ENCODE data around the gene AP2B1. TPM values are rescaled to one million over a fixed set of nuclear protein-coding genes. Genes with fewer than 3 reads are reported as not detected.

Gene AP2B1
- total RNA-seq, 1 experiment from 2014 or later: 217 TPM

GRCh38 chr17:35725058-35725457 is 137.9 kb downstream of the AP2B1 start:
- no peaks in the 10 kb centered on the region for H3K23me2 ChIP-seq (ENCODE audit: insufficient read length, low read depth, low read length, poor library complexity, severe bottlenecking)
- WGBS (ENCODE audit: extremely low coverage, insufficient read length, low lambda C conversion rate): no CpG with 5 or more reads among the region's 4 CpGs
- no peak overlapping the region for H3T11ph ChIP-seq (ENCODE audit: low read length)
- H4K91ac ChIP-seq (ENCODE audit: insufficient read length, low read depth, low read length): no peak overlapping the region
- no peak overlapping the region for H3K14ac ChIP-seq (ENCODE audit: insufficient read depth, low read length)
- no peak overlapping the region for H2BK120ac ChIP-seq (ENCODE audit: low read depth, low read length, poor library complexity, severe bottlenecking)
- no peak overlapping the region for H3K9ac ChIP-seq (ENCODE audit: extremely low read depth, insufficient read length, low read length)
- no peak for DNase-seq
- no peak overlapping the region for H4K8ac ChIP-seq (replicated peaks; ENCODE audit: insufficient read length, low read depth, low read length)
- H2BK5ac ChIP-seq (ENCODE audit: insufficient read length, low read length): no peak overlapping the region
- no peak for TF ChIP-seq CTCF (conservative IDR thresholded peaks at IDR 0.05)
- H3K36me3 Mint-ChIP-seq (ENCODE audit: insufficient read depth in 1 of 3, low read depth in 3 of 3): peaks cover 7 to 32% (median 30%) of the 10 kb centered on the region in 3 experiments; a peak in 6 of 7 replicates
- no peak overlapping the region for H4K5ac ChIP-seq (ENCODE audit: insufficient read length, low read depth, low read length)
- no peaks in the 10 kb centered on the region for H3K9me3 Mint-ChIP-seq
- H2BK12ac ChIP-seq (ENCODE audit: insufficient read length, low read depth, low read length): no peak overlapping the region
- no peak overlapping the region for H3K18ac ChIP-seq (ENCODE audit: insufficient read length, low read depth, low read length)
- H2BK20ac ChIP-seq (ENCODE audit: low read depth, low read length, poor library complexity, severe bottlenecking): no peak overlapping the region
- no peak overlapping the region for H3K4me3 Mint-ChIP-seq
- H3K27me3 ChIP-seq (ENCODE audit: insufficient read depth, low read length): no peaks in the 10 kb centered on the region
- H3K4ac ChIP-seq (ENCODE audit: low read depth, low read length): no peak overlapping the region
- no peaks in the 10 kb centered on the region for H3K9me3 ChIP-seq (ENCODE audit: control insufficient read depth, low read depth, low read length)
- H3K27ac Mint-ChIP-seq: no peak overlapping the region
- H3K4me2 ChIP-seq (ENCODE audit: insufficient read depth, insufficient read length, low read length): no peak overlapping the region
- no peak overlapping the region for H3K56ac ChIP-seq (ENCODE audit: insufficient read length, low read depth, low read length)
- H3K27ac ChIP-seq (ENCODE audit: insufficient read length, low read depth, low read length): no peak overlapping the region
- H3K27me3 Mint-ChIP-seq (ENCODE audit: low read depth): peaks cover 4% of the 10 kb centered on the region
- H3K23ac ChIP-seq (ENCODE audit: insufficient read length, low read depth, low read length): no peak overlapping the region
- no peaks in the 10 kb centered on the region for H3K79me2 ChIP-seq (ENCODE audit: insufficient read depth, low read length)
- no peaks in the 10 kb centered on the region for H4K20me1 ChIP-seq (ENCODE audit: control insufficient read depth, insufficient read depth, insufficient read length)
- H2AFZ ChIP-seq (ENCODE audit: low read length): no peak overlapping the region
- H3K4me1 Mint-ChIP-seq: peaks cover 22 to 32% of the 10 kb centered on the region in 2 experiments
- no peak overlapping the region for H2BK15ac ChIP-seq (ENCODE audit: low read depth, low read length)
- H3K79me1 ChIP-seq (ENCODE audit: insufficient read depth, low read depth, low read length, poor library complexity, severe bottlenecking): no peaks in the 10 kb centered on the region
- H2AK5ac ChIP-seq (ENCODE audit: insufficient read length, low read length): no peak overlapping the region
- 0 out of 2 replicates have a peak, but pooled peaks cover 3% of the 10 kb centered on the region for H3K4me1 ChIP-seq (ENCODE audit: insufficient read depth, low read length)

Data from H9 (cell line).